GM21447 (cell line): ENCODE measurements around the gene NPSR1.
"Not testable (repeated sequence)": the region's sequence is repeated elsewhere in the genome, so short reads cannot be mapped to it uniquely, and the experiment has no call there.

Experiments used
- ATAC-seq: cut with Tn5 transposase; IDR thresholded peaks from one replicate; pipeline ENCODE4 v1.9.1; 2021; ENCODE audit not compliant: unreplicated experiment

Gene NPSR1

DNA sequence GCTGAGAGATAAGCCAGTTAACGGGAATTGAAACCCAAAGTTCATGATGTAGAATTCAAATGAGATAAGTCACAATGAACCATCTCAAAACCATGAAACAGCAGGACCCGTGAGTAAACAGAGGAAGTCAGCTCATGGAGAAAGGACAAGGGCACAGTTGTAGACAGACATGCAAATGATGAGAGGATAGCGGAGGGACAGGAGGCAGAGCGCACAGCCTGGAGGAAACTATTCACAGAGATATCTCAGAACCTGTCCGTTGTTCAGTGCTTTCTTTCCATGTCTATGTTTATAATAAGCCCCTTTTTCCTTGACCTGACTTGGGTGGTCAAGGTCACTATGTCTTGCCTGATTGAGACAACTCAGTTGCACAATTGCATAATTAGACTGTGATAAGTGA is 208.2 kb downstream of the NPSR1 start:
- ATAC-seq, result not testable (repeated sequence)

DNA sequence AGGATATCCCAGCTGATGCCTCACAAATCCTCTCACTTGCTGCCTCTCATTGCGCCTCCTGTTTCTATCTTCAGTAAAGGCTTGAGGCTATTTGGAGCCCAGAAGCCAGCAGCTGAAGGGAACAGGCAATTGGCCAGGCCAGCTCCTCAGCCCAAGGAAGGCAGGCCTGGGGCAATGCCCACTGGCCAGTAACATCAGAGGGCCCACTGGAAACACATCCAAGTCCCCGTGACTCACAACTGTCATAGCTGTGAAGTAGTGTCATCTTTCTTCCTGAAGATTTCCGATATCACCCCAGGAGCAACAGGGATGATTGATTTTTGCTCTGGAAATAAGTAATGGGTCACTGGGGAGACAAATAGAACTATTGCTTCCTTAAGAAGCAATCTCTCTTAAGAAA is 209.3 kb downstream of the NPSR1 start:
- ATAC-seq, result not testable (repeated sequence)

DNA sequence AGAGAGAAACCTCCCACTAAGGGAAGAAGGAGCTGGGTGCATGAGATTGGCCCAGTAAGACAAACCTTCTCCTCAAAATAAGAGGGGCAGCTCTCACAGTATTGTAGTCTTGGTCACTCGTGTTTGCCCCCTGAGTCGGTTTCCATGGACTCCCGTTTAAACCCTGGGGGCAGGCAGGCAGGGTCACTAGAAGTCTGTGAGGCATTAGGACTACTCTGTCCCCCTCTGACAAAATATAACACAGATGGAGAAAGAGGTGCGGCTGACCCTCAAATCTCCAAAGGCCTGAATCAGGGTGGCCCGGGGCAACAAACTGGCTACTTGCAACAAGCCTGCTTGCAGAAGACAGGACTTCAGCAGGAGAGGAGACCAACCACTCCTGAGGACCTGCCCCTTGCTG is 210.6 kb downstream of the NPSR1 start:
- not testable (repeated sequence) for ATAC-seq

DNA sequence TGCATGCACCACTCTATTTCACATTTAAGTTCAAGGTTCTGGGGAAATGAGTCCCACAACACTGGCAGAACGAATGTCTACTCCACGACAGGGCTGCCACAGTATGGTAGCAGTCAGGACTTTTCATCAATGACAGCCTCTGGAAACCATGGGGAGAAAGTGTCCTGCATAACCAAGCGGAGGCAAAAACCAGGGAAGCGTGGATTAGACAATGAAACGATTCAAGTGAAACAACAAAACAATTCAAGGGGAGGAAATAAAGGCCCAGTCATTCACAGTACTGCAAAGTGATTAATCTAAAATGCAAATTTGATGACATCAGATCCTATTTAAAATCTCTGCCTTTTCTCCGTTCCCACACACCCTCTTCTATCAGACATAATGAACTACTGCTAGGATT is 211.0 kb downstream of the NPSR1 start:
- ATAC-seq, result no peak

DNA sequence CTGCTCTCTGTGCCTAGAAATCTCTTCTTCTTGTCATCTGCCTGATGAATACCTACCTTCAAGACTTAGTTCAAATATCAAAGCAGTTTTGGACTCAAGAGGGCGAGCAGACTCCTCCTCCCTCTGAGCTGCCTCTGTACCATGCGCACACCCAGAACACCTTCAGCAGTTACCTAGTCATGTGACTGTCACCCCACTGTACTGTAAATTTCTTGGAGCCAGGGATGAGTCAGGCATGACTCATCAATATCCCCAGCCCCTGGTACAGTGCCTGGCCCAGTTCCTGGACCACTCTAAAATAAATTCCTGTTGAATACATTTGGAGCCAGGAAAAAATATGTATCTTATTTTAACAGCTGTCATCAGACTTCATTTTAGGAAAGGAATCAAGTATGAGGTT is 212.0 kb downstream of the NPSR1 start:
- ATAC-seq, result not testable (repeated sequence)

DNA sequence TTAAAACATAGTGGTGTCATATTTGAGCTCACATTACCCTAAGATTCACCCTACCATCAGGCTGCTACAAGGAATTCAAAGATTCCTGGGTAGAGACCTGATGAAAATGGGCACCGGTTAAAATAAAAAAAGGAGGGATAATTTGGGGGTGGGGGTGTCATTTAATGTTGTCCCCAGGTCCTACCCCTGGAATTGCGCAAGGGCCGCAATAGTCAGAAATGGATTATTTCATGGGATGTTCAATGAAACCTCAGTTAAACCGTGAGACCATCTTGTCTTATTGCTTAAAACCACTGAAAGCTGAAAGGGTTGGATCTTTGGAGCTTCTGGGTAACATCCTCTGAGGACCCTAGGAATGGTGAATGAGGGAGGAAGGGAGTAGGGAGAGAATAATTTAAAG is 216.3 kb downstream of the NPSR1 start:
- not testable (repeated sequence) for ATAC-seq

DNA sequence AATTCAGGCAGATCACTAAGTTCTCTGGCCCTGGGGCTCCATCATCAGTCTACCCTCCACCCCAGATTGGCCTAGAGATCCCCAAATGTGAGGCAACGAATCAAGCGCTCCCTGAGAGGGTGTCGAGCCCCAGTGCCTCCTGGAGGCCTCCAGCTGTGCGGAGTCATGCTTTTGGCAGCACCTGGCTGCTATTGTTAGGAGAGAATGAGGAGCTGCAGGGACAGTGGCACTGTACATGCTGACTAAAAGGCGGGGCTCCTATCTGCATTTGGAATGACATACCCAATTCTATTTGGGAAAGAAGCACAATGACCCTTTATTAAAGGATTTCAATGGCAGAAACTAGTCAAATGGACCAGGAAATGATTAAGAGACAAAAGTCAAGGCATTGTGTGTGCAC is 217.5 kb downstream of the NPSR1 start:
- no peak for ATAC-seq

DNA sequence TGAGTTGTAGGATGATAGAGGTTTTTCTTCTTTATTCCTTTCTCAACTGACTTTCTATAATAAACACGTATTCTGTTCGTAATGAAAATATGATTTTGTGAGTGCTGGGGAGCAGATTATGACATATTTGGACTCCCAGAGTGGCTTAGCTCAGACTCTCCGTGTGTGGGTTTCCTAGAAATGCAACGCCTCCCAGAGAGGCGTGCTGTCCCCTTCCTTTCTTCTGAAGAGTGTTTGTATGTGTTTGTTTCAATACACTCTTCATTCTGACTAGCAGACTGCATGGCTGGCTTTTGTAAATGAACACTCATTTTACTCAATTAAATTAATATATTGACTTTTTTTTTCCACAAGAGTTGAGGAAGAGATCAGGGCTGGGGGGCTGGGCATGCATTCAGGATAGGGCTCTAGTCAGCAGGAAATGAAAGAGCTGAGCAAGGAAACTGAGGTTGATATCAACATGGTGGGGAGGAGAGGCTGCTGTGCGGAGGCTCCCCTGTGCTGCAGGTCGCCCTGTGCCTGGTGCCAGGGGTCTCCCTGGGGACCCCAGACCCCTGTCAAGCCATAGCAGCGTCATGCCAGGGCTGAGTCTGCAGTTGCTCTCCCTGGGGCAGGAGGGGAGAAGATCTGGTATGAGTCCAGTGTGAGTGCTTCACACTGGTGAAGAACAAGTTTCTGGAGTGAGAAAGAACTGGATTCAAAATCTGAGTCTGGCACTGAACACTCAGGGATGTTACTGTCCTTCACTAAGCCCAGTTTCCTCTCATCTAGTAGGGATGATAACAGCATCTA is 221.1 kb downstream of the NPSR1 start:
- ATAC-seq, result not testable (repeated sequence)

DNA sequence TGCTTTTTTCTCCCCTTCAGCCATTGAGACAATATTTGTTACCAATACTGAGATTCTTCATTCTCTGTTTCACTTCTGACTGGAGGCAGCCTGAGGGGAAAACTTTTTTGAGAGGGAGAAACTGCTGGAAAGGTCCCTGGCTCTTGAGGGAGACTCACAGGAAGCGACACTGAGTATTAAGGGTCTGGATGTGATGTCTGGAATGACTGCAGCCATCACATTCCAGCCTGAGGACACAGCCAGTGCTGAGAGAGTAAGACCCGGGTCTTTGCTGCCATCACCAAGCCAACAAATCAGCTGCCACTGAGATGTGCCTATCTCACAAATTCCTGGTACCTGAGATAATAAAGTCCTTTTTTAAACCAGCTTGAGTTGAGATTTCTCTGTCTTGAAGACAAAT is 221.9 kb downstream of the NPSR1 start:
- ATAC-seq, result no peak

DNA sequence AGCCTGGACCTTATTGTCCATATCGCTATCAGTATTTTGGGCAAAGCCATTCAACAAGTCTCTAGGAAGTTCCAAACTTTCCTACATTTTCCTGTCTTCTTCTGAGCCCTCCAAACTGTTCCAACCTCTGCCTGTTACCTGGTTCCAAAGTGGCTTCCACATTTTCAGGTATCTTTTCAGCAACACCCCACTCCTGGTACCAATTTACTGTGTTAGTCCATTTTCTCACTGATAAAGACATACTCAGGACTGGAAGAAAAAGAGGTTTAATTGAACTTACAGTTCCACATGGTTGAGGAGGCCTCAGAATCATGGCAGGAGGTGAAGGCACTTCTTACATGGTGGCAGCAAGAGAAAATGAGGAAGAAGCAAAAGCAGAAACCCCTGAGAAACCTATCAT is 225.8 kb downstream of the NPSR1 start:
- not testable (repeated sequence) for ATAC-seq

DNA sequence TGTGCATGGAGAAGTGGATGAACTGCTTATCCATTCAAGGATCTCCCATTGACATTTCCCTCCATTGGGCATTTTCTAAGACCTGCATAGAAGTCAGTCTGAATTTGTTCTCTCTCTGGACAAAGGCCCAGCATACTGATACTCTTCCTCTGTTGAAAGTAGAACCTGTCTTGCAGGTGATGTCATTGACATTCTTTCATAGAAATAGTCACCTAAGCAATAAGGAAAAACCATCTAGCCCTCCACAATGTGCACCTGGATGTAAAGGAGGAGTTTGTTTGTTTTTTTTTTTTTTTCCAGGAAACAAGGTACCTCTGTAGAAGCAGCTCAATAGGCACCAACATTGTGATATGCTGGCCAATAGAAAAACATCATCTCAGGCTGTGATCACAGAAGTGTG is 228.8 kb downstream of the NPSR1 start:
- ATAC-seq, result no peak

DNA sequence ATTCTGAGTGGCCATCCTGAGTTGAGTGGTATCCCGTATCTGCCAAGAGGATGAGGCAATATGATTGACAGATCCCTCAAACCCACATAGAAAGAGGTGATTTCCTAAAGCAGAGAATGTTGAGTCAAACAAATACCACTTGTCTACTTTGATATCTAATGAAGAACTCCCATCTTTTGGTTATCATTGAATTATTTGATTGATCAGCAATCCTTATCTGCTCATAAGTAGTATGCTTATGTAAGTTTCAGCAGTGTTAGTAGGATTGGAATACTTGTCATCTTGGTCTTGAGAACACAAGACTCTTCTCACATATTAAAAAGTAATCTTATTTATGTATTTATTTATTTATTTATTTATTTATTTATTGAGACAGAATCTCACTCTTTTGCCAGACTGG is 231.9 kb downstream of the NPSR1 start:
- ATAC-seq, result no peak

DNA sequence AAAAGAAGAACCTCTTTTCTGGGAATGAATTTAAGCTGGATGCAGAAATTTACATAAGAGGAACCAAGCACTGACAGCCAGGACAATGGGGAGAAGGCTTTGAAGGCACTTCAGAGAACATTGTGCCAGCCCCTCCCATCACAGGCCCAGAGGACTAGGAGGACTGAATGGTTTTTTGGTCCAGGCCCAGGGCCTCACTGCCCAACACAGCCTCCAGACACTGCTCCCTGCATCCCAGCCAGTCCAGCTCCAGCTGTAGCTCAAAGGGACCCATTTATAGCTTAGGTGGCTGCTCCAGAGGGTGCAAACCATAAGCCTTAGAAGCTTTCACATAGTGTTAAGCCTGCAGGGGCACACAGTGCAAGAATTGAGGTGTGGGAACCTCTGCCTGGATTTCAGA is 237.2 kb downstream of the NPSR1 start:
- no peak for ATAC-seq
